ENCODE measurements around the gene ZNF687.

Gene ZNF687

GRCh38 chr1:151281225-151281968, 702 bp upstream of the ZNF687 start:
- intact Hi-C loops (cut with DNase I) = loop anchor here (1.0 to 5.0 kb wide), 3 partner anchors 46 to 118 kb away; partner anchors contain the start of genes PI4KB and PSMB4
- DNase-seq = peak; percentile 90 to 99 (median 94)

GRCh38 chr1:151282883-151283725, 1.0 kb downstream of the ZNF687 start:
- peak in 4 of 10 donors; percentile 26 to 85 (median 56) for DNase-seq
- intact Hi-C loops (cut with DNase I) = loop anchor here (5.0 kb wide), 2 partner anchors 44 to 59 kb away; partner anchors contain the start of gene PI4KB

- intact Hi-C loops (cut with DNase I) = loop anchor here (5.0 kb wide), 2 partner anchors 43 to 58 kb away; partner anchors contain the start of gene PI4KB
- peak in 1 of 10 donors; percentile 22 for DNase-seq
These were observed 2.0 kb downstream of the ZNF687 start for GRCh38 chr1:151284013-151284577.

GRCh38 chr1:151286619-151287340, 4.7 kb downstream of the ZNF687 start:
- peak in 1 of 10 donors; percentile 52 for DNase-seq
- intact Hi-C loops (cut with DNase I) = no loop called here

- DNase-seq = no peak
- intact Hi-C loops (cut with DNase I) = no loop called here
These were observed 5.2 kb downstream of the ZNF687 start for GRCh38 chr1:151287341-151287699.

GRCh38 chr1:151287767-151288500, 5.8 kb downstream of the ZNF687 start:
- DNase-seq = no peak
- intact Hi-C loops (cut with DNase I) = no loop called here

GRCh38 chr1:151288502-151288901, 6.4 kb downstream of the ZNF687 start:
- intact Hi-C loops (cut with DNase I) = no loop called here
- no peak for DNase-seq

- intact Hi-C loops (cut with DNase I) = no loop called here
These were observed 7.2 kb downstream of the ZNF687 start for GRCh38 chr1:151289080-151289935.

GRCh38 chr1:151289991-151290708, 8.1 kb downstream of the ZNF687 start:
- DNase-seq = no peak
- intact Hi-C loops (cut with DNase I) = no loop called here

More at GRCh38 chr1:151289080-151289935, 7.2 kb downstream of the ZNF687 start:
- DNase-seq = no peak

- intact Hi-C loops (cut with DNase I) = no loop called here
- DNase-seq = peak in 1 of 10 donors; percentile 73
These were observed 8.7 kb downstream of the ZNF687 start for GRCh38 chr1:151290709-151291303.

- intact Hi-C loops (cut with DNase I) = no loop called here
- peak in 1 of 10 donors; percentile 65 for DNase-seq
These were observed 10.3 kb downstream of the ZNF687 start for GRCh38 chr1:151292207-151293030.

GRCh38 chr1:151293093-151293492, 11.0 kb downstream of the ZNF687 start:
- peak in 1 of 10 donors; percentile 59 for DNase-seq

GRCh38 chr1:151294742-151295462, 12.8 kb downstream of the ZNF687 start:
- DNase-seq = peak in 2 of 10 donors; percentile 26 to 47
- intact Hi-C loops (cut with DNase I) = loop anchor here (1.0 kb wide), 1 partner anchor 32 kb away; the partner anchor contains the start of gene PI4KB

More at GRCh38 chr1:151293093-151293492, 11.0 kb downstream of the ZNF687 start:
- intact Hi-C loops (cut with DNase I) = no loop called here

GRCh38 chr1:151309811-151310323, 27.8 kb downstream of the ZNF687 start:
- peak in 1 of 10 donors; percentile 49 for DNase-seq
- intact Hi-C loops (cut with DNase I) = no loop called here

- intact Hi-C loops (cut with DNase I) = no loop called here
- DNase-seq = peak in 1 of 10 donors; percentile 8
These were observed 28.9 kb downstream of the ZNF687 start for GRCh38 chr1:151311011-151311410.

All from posterior cingulate gyrus (tissue), 11 donors.